Skeletal muscle tissue (tissue), 4 donors: ENCODE measurements around the gene PDZD4. TPM values are rescaled to one million over a fixed set of nuclear protein-coding genes. Genes with fewer than 3 reads are reported as not detected.

ENCODE experiments used
- H3K27ac ChIP-seq: one replicate; pipeline ENCODE4 v1.7.0; 2013; ENCODE audit warnings: mild to moderate bottlenecking, low read depth, low read length, inconsistent platforms
- H3K27me3 ChIP-seq, 3 donors: one replicate each; pipeline ENCODE4 v1.7.0; 2013; ENCODE audit warnings: low read length in 3 of 3; ENCODE audit not compliant: control insufficient read depth in 3 of 3, insufficient read depth in 3 of 3
- H3K36me3 ChIP-seq, 3 donors: one replicate each; pipeline ENCODE4 v1.7.0; 2013; ENCODE audit warnings: low read length in 3 of 3; ENCODE audit not compliant: control insufficient read depth in 3 of 3, insufficient read depth in 3 of 3
- H3K4me1 ChIP-seq, 3 donors: one replicate each; pipeline ENCODE4 v1.7.0; 2013; ENCODE audit warnings: low read length in 3 of 3, mild to moderate bottlenecking in 3 of 3; ENCODE audit not compliant: control insufficient read depth in 3 of 3, insufficient read depth in 3 of 3
- H3K4me3 ChIP-seq, 3 donors: one replicate each; pipeline ENCODE4 v1.7.0; 2013; ENCODE audit warnings: low read length in 3 of 3
- H3K9ac ChIP-seq, 3 donors: one replicate each; pipeline ENCODE4 v1.7.0; 2013; ENCODE audit warnings: low read length in 3 of 3, mild to moderate bottlenecking in 3 of 3, moderate library complexity in 2 of 3, low read depth in 1 of 3
- H3K9me3 ChIP-seq, 3 donors: one replicate each; pipeline ENCODE4 v1.7.0; 2013; ENCODE audit warnings: low read length in 3 of 3; ENCODE audit not compliant: control insufficient read depth in 3 of 3
- total RNA-seq: library from RNA; depleted of rRNA; stranded (reverse); fragments of >200 nt; gene quantifications from one replicate; pipeline ENCODE4 v1.2.3, GENCODE V29; 2014
- donor health status: Osteomylitis.

Gene PDZD4
- total RNA-seq, 1 donor from 2014 or later: 2.6 TPM

DNA sequence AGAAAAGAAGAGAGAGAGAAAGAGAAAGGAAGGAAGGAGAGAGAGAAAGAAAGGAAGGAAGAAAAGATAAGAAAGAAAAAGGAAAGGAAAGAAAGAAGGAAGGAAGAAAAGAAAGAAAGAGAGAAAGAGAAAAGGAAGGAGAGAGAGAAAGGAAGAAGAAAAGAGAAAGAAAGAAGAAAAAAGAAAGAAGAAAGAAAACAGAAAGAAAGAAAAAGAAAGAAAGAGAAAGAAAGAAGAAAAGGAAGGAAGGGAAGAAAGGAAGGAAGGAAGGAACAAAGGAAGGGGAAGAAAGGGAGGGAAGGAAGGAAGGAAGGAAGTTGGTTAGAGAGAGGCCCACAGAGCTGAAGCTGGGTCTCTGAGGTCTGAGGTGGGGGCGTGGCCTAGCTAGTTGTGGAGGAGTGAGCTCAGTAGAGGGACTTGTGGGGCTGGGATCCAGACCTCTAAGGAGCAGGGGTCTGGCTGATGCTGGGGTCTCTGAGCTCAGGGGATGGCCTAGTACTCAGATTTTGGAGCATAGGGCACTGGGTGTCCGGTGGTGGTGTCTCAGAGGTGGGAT lies 27.1 kb upstream of the PDZD4 start:
- H3K27me3 ChIP-seq: peaks cover 0 to 24% (median 10%) of the 10 kb centered on the region in 3 donors
- no peaks in the 10 kb centered on the region for H3K9me3 ChIP-seq
- H3K36me3 ChIP-seq: no peaks in the 10 kb centered on the region
- H3K4me1 ChIP-seq: no peaks in the 10 kb centered on the region
- H3K4me3 ChIP-seq: no peak overlapping the region
- H3K27ac ChIP-seq: no peak overlapping the region
- no peak overlapping the region for H3K9ac ChIP-seq

DNA sequence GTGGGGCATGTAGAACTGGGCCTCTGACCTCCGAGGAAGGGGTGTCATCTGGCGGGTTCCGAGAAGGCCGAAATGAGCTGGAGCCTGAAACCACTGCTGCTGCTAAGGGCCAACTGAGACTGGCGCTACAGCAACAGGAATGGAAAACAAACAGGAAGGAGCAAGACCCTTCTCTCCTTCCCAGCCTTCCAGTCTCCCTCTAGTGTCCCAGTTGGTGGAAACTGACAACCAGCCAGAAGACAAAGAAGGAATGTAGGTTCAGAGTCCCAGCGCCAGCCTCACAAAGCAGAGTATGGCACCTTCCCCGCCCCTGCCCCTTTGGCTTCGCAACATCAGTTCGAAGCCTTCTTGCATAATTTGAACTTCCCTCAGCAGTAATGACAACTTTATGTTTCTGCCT lies 24.4 kb upstream of the PDZD4 start:
- no peak overlapping the region for H3K27ac ChIP-seq
- H3K4me3 ChIP-seq: no peak overlapping the region
- H3K9me3 ChIP-seq: no peaks in the 10 kb centered on the region
- H3K36me3 ChIP-seq: no peaks in the 10 kb centered on the region
- H3K27me3 ChIP-seq: peaks cover 0 to 29% (median 5%) of the 10 kb centered on the region in 3 donors
- H3K9ac ChIP-seq: no peak overlapping the region
- no peaks in the 10 kb centered on the region for H3K4me1 ChIP-seq

DNA sequence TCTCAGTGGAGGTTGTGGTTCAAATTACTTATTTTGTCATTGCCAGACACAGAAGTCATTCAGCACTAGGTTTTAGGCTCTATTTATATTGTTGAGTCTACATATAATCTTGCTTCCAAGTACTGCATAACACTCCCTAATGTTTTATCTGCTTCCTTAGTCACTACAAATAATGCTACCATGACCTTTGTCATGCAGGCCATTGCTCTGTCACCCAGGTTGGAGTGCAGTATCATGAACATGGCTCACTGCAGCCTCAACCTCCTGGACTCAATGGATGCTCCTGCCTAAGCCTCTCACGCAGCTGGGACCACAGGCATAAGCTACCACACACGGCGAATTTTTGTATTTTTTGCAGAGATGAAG lies 23.5 kb upstream of the PDZD4 start:
- Histone ChIP-seq H3K9ac (no peak overlapping the region), H3K4me1 (no peaks in the 10 kb centered on the region), H3K27ac (no peak overlapping the region), H3K27me3 (peaks cover 0 to 29% (median 5%) of the 10 kb centered on the region in 3 donors), H3K4me3 (no peak overlapping the region), H3K9me3 (no peaks in the 10 kb centered on the region), H3K36me3 (no peaks in the 10 kb centered on the region)

DNA sequence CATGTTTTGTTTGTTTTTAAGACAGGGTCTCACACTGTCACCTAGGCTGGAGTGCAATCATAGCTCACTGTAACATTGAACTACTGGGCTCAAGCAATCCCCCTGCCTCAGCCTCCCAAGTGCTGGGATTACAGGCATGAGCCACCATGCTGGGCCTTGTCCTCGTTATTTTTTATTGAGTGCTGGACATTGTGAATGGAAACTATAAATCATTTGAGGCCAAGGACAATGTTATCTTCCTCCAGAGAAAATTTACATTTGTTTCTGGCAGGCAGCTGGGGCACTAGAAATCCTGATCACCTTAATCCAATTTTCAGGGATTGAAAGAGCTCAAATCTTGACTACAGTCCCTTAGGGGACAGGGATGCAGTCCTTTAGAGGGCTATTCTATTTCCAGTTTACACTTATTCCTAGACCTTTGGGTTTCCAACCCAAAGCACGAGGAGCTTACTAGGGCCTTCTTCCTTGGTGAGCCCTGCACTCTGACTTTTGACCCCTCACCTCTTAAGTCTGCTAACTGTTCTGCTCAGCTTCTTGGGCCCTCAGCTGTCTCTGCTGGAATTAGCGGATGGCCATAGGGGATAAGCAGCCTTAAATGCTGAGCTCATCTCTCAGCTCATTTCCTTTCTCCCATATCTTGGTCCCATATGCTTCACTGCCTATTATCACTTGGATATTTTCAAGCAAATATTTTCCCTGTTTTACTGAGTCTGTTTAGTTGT lies 23.0 kb upstream of the PDZD4 start:
- H3K27me3 ChIP-seq: peaks cover 0 to 26% (median 5%) of the 10 kb centered on the region in 3 donors
- no peaks in the 10 kb centered on the region for H3K9me3 ChIP-seq
- H3K9ac ChIP-seq: no peak overlapping the region
- H3K36me3 ChIP-seq: no peaks in the 10 kb centered on the region
- H3K4me1 ChIP-seq: no peaks in the 10 kb centered on the region
- H3K27ac ChIP-seq: no peak overlapping the region
- H3K4me3 ChIP-seq: no peak overlapping the region

DNA sequence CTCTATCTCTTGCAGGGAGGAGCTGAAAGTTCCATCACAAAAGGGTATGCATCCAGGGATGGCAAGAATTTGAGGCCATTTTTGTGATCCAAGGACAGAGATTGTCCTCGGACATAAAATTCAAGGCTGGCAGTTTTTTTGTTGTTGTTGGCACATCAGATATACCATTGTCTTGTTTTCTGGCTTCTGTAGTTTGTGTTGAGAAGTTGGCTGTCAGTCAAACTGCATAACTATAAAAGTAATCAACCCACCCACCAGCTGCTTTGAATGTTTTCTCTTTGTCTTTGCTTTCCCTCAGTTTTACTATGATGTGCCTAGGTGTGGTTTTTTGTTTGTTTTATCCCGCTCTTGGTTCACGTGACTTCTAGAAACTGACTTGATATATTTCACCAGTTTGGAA lies 21.6 kb upstream of the PDZD4 start:
- Histone ChIP-seq H3K27ac (no peak overlapping the region), H3K4me3 (no peak overlapping the region), H3K27me3 (peaks cover 0 to 24% (median 0%) of the 10 kb centered on the region in 3 donors), H3K9ac (no peak overlapping the region), H3K9me3 (no peaks in the 10 kb centered on the region), H3K4me1 (no peaks in the 10 kb centered on the region), H3K36me3 (no peaks in the 10 kb centered on the region)

DNA sequence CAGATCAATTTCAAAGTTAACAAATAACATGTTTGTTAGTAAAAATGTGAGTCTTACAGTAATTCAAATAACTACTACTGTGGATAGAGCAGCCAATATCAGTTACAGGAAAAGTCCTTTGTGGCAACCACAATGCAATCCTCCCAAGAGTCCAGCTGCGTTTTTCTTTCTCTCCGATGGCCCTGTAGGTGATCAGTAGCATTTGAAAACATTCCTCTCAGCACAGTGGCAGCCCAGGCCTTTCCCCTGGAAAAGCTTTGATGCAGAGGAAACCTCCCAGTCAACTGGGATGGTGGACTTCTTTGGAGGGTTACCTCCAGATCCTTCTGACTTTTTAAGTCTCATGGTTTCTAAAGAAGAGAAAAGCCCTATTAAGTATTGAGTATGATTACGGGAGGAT lies 18.0 kb upstream of the PDZD4 start:
- Histone ChIP-seq H3K4me1 (no peaks in the 10 kb centered on the region), H3K9ac (no peak overlapping the region), H3K27ac (no peak overlapping the region), H3K27me3 (peaks cover 0 to 11% (median 0%) of the 10 kb centered on the region in 3 donors), H3K4me3 (no peak overlapping the region), H3K36me3 (no peaks in the 10 kb centered on the region), H3K9me3 (no peaks in the 10 kb centered on the region)

DNA sequence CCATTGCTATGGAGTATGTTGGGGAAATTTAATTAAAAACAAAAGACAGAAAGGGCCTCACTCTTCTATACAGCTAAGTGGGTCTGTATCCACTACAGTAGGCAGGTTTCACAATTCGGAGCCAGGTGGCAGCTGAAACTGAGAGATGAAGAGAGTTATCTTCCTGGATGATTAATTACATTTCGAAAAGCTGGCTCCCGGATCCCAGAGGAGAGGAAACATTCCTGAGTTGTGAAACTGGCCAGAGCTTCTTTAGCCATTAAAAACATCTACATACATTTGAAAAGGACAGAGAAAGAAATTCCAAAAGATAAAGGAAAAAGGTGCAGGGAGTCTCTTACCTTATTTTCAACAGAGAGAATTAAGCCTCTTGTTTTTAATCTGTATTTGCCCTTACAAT lies 15.5 kb upstream of the PDZD4 start:
- no peak overlapping the region for H3K27ac ChIP-seq
- no peaks in the 10 kb centered on the region for H3K4me1 ChIP-seq
- no peak overlapping the region for H3K4me3 ChIP-seq
- H3K27me3 ChIP-seq: peaks cover 0 to 9% (median 0%) of the 10 kb centered on the region in 3 donors
- H3K36me3 ChIP-seq: no peaks in the 10 kb centered on the region
- H3K9ac ChIP-seq: no peak overlapping the region
- H3K9me3 ChIP-seq: no peaks in the 10 kb centered on the region

DNA sequence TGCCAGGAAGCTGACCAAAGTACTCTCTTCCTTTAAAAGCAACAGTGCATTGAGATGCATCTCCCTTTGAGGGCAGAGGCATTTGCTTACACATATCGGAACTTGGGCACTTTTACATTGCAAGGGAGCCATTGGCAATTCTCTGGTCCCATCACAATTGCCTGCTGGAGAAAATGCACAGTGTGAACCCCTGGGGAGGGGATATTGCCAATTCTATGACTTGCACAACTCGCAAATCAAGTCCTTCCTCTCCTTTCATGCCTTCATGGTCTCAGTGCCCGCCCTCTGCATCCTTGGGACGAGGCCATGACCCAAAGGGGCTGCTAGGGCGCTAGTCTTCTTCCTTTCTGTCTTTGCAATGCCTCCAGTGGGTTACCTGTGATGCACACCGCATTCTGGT lies 14.9 kb upstream of the PDZD4 start:
- Histone ChIP-seq H3K36me3 (no peaks in the 10 kb centered on the region), H3K4me3 (no peak overlapping the region), H3K27ac (no peak overlapping the region), H3K9me3 (no peaks in the 10 kb centered on the region), H3K27me3 (peaks cover 0 to 7% (median 0%) of the 10 kb centered on the region in 3 donors), H3K9ac (no peak overlapping the region), H3K4me1 (no peaks in the 10 kb centered on the region)

DNA sequence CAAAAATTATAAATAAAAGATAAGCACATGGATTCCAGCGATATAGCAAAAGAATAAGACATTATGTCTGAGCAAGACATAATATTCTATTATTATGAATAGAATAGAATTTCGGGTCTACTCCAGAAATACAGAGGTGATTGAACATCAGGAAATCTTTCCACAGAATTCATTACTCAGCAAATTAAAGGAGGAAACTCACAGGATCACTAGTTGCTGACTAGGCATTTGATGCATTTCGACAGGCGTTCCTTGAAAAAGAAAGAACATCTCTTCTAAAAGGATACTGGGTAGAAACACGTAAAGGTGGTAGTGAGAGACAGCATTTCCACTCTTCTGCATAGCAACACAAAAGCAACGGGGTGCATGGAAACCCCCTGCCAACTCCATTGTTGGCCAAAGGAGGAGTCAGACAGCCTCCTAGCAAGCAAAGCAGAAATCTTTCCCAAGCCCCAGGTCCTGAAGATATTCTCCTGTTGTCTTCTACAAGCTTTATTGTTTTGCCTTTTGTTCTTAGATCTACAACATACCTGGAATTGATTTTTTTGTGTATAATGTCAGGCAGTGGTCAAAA lies 14.3 kb upstream of the PDZD4 start:
- no peak overlapping the region for H3K4me3 ChIP-seq
- H3K27me3 ChIP-seq: peaks cover 0 to 7% (median 0%) of the 10 kb centered on the region in 3 donors
- H3K9ac ChIP-seq: no peak overlapping the region
- no peaks in the 10 kb centered on the region for H3K4me1 ChIP-seq
- H3K27ac ChIP-seq: no peak overlapping the region
- H3K36me3 ChIP-seq: no peaks in the 10 kb centered on the region
- no peaks in the 10 kb centered on the region for H3K9me3 ChIP-seq

DNA sequence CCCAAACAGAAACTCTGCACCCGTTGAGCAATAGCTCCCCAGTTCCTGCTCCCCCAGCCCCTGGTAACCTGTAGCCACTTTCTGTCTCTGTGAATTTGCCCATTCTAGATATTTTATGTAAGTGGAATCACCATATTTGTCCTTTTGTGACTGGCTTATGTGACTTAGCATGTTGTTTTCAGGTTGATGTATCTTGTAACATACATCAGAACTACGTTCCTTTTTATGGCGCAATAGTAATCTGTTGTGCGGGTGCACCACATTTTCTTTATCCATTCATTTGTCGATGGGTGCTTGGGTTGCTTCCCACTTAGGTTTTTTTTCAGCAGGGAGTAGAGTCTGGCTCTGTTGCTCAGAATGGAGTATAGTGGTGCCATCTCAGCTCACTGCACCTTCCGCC lies 6.6 kb upstream of the PDZD4 start:
- Histone ChIP-seq H3K27ac (no peak overlapping the region), H3K9ac (no peak overlapping the region), H3K27me3 (peaks cover 0 to 9% (median 0%) of the 10 kb centered on the region in 3 donors), H3K9me3 (no peaks in the 10 kb centered on the region), H3K36me3 (no peaks in the 10 kb centered on the region), H3K4me1 (peaks cover 0 to 3% (median 0%) of the 10 kb centered on the region in 3 donors), H3K4me3 (no peak overlapping the region)
